Keratinocyte (primary cell): ENCODE data around the gene CREB5. TPM values are rescaled to one million over a fixed set of nuclear protein-coding genes. Genes with fewer than 3 reads are reported as not detected.

Source experiments
- DNase-seq: peaks from one replicate; pipeline ENCODE4 v3.0.0-alpha.2; 2011; ENCODE audit warnings: low read depth, missing footprints, low spot score
- FAIRE-seq: peaks from 2 replicates; lab custom pipeline; 2011; peaks lifted over from hg19 to GRCh38; lab: Jason Lieb, UNC
- H2AFZ ChIP-seq: 2 replicates; pipeline ENCODE4 v1.6.0; 2012; ENCODE audit warnings: low read length, control low read depth, inconsistent platforms; ENCODE audit not compliant: control insufficient read depth
- H3K27ac ChIP-seq: 2 replicates; pipeline ENCODE4 v1.5.1; 2011; ENCODE audit warnings: low read length; ENCODE audit not compliant: control insufficient read depth, insufficient read depth
- H3K27me3 ChIP-seq: 3 replicates; pipeline ENCODE4 v1.6.0; 2011; ENCODE audit warnings: low read length; ENCODE audit not compliant: control insufficient read depth, insufficient read depth; ENCODE audit errors: extremely low read depth
- H3K36me3 ChIP-seq, 2 experiments: 2 replicates in 1 of 2; 3 replicates in 1 of 2; pipeline ENCODE4 v1.5.1; 2011; ENCODE audit warnings: low read length in 2 of 2, mild to moderate bottlenecking in 1 of 2; ENCODE audit not compliant: control insufficient read depth in 2 of 2, insufficient read depth in 2 of 2; ENCODE audit errors: extremely low read depth in 1 of 2
- H3K4me1 ChIP-seq: 3 replicates; pipeline ENCODE4 v1.5.1; 2011; ENCODE audit warnings: low read length; ENCODE audit not compliant: control insufficient read depth, insufficient read depth; ENCODE audit errors: extremely low read depth
- H3K4me2 ChIP-seq: 3 replicates; pipeline ENCODE4 v1.6.0; 2011; ENCODE audit warnings: low read depth, low read length; ENCODE audit not compliant: control insufficient read depth, insufficient read depth; ENCODE audit errors: extremely low read depth
- H3K4me3 ChIP-seq, 3 experiments: fragments of 200-600 bp in 1 of 3; sonication (generic) in 1 of 3; 2 replicates in 2 of 3; 3 replicates in 1 of 3; pipeline ENCODE4 v1.5.1; 2011 to 2016; ENCODE audit warnings: low read length in 3 of 3, mild to moderate bottlenecking in 3 of 3, control low read depth in 2 of 3, inconsistent platforms in 1 of 3, low read depth in 1 of 3, mixed read lengths in 1 of 3, mixed run types in 1 of 3, moderate library complexity in 1 of 3; ENCODE audit not compliant: control insufficient read depth in 2 of 3, insufficient read depth in 2 of 3; ENCODE audit errors: extremely low read depth in 1 of 3
- H3K79me2 ChIP-seq: 2 replicates; pipeline ENCODE4 v1.6.0; 2012; ENCODE audit warnings: low read length; ENCODE audit not compliant: control insufficient read depth, insufficient read depth
- H3K9ac ChIP-seq: 3 replicates; pipeline ENCODE4 v1.6.0; 2011; ENCODE audit warnings: low read length; ENCODE audit not compliant: control insufficient read depth, insufficient read depth; ENCODE audit errors: extremely low read depth
- H3K9me1 ChIP-seq: 3 replicates; pipeline ENCODE4 v1.6.0; 2011; ENCODE audit warnings: low read length; ENCODE audit not compliant: control insufficient read depth, insufficient read depth; ENCODE audit errors: extremely low read depth
- H3K9me3 ChIP-seq: 2 replicates; pipeline ENCODE4 v1.5.1; 2012; ENCODE audit warnings: low read depth, low read length; ENCODE audit not compliant: control insufficient read depth
- H4K20me1 ChIP-seq: 3 replicates; pipeline ENCODE4 v1.6.0; 2011; ENCODE audit warnings: low read length; ENCODE audit not compliant: control insufficient read depth, insufficient read depth; ENCODE audit errors: extremely low read depth
- EZH2 ChIP-seq: IDR thresholded peaks from one replicate; pipeline ENCODE4 v1.6.1; 2012; ENCODE audit warnings: inconsistent platforms, mild to moderate bottlenecking, low read length, moderate library complexity
- dilution Hi-C: fragments of 300-500 bp; cut with MboI; formaldehyde crosslinking; loops from one replicate; pipeline ENCODE4 v1.7.0; 2020; ENCODE audit warnings: low sequenced_read_pairs; ENCODE audit not compliant: extremely low pct_ligation_motif_present
- polyA plus RNA-seq, 5 experiments: library from polyadenylated mRNA; depleted of rRNA in 3 of 5; stranded (reverse) in 3 of 5; stranded (forward) in 1 of 5; unstranded in 1 of 5; fragments of >200 nt; gene quantifications; 1 replicate in 1 of 5; 2 replicates in 3 of 5; 3 replicates in 1 of 5; pipeline versions ENCODE4 v1.2.1 to v1.2.3, GENCODE V29; 2011 to 2012; ENCODE audit warnings: missing spikeins in 2 of 5, low read depth in 1 of 5, low replicate concordance in 1 of 5
- TF ChIP-seq, protein P1 (sequence below), 3 experiments: IDR thresholded peaks in 1 of 3; conservative IDR thresholded peaks in 1 of 3; optimal IDR thresholded peaks in 1 of 3; 2 replicates in 2 of 3; 3 replicates in 1 of 3; pipeline versions ENCODE3 to v1.5.1; 2011; ENCODE audit warnings: low read length in 3 of 3, mild to moderate bottlenecking in 3 of 3, moderate library complexity in 2 of 3, control low read depth in 1 of 3, inconsistent platforms in 1 of 3; ENCODE audit not compliant: insufficient read depth in 2 of 3; ENCODE audit errors: extremely low read depth in 1 of 3

Gene CREB5
- polyA plus RNA-seq, 1 donor (not counting 4 experiments of a cell fraction or from before 2014, with no cell fraction given) = 7.9 TPM

DNA sequence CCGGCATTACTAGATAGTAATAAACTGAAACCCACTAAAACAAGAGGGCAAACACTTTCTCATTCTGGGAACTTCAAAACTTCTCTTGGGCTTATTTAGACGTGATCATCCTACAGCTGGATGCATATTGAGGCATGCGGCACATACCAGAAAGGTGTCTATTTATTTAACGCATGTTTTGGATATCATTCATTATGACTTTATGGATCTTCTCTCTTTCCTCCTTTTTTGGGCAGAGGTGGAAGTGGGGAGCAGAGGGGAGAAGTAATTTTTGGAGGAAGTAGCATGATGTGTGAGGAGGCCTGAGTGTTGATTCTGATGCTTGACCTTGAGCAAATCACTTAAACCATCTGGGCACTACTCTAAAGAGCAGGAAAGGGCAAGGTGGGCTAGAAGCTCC is 275.2 kb downstream of the CREB5 start:
- Histone ChIP-seq H3K9me3 (no peaks in the 10 kb centered on the region), H3K9me1 (no peaks in the 10 kb centered on the region), H2AFZ (no peak overlapping the region), H3K27ac (no peak overlapping the region), H3K36me3 (peaks cover 0 to 3% of the 10 kb centered on the region in 2 experiments), H3K4me1 (peaks cover 23% of the 10 kb centered on the region), H3K79me2 (peaks cover 6% of the 10 kb centered on the region), H3K4me3 (peak overlapping the region in 2 of 3 experiments; percentile 90 to 94), H3K27me3 (no peaks in the 10 kb centered on the region), H4K20me1 (no peaks in the 10 kb centered on the region), H3K9ac (peak overlapping the region; percentile 91), H3K4me2 (peak overlapping the region; percentile 90)
- dilution Hi-C loops = no loop called here
- FAIRE-seq (no peak), DNase-seq (no peak)
- TF ChIP-seq, protein P1, sequence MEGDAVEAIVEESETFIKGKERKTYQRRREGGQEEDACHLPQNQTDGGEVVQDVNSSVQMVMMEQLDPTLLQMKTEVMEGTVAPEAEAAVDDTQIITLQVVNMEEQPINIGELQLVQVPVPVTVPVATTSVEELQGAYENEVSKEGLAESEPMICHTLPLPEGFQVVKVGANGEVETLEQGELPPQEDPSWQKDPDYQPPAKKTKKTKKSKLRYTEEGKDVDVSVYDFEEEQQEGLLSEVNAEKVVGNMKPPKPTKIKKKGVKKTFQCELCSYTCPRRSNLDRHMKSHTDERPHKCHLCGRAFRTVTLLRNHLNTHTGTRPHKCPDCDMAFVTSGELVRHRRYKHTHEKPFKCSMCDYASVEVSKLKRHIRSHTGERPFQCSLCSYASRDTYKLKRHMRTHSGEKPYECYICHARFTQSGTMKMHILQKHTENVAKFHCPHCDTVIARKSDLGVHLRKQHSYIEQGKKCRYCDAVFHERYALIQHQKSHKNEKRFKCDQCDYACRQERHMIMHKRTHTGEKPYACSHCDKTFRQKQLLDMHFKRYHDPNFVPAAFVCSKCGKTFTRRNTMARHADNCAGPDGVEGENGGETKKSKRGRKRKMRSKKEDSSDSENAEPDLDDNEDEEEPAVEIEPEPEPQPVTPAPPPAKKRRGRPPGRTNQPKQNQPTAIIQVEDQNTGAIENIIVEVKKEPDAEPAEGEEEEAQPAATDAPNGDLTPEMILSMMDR (optimal IDR thresholded peaks at IDR 0.05 in 1 of 3, IDR thresholded peaks at IDR 0.05 in 1 of 3, conservative IDR thresholded peaks at IDR 0.05 in 1 of 3; ENCODE audit: extremely low read depth in 1 of 3, insufficient read depth in 2 of 3, low read length in 3 of 3) = no peak
- TF ChIP-seq EZH2 = no peak

GRCh38 chr7:28688174-28688573 is 275.9 kb downstream of the CREB5 start:
- no peaks in the 10 kb centered on the region for H3K9me3 ChIP-seq

More at GRCh38 chr7:28688174-28688573, 275.9 kb downstream of the CREB5 start:
- Histone ChIP-seq H3K4me3 (no peak overlapping the region), H4K20me1 (no peaks in the 10 kb centered on the region), H3K79me2 (peaks cover 6% of the 10 kb centered on the region), H3K36me3 (peaks cover 0 to 3% of the 10 kb centered on the region in 2 experiments), H3K27me3 (no peaks in the 10 kb centered on the region), H3K4me1 (peaks cover 23% of the 10 kb centered on the region), H3K4me2 (peak overlapping the region; percentile 90), H3K9me1 (no peaks in the 10 kb centered on the region), H3K27ac (no peak overlapping the region), H2AFZ (no peak overlapping the region), H3K9ac (no peak overlapping the region)
- no peak for FAIRE-seq
- no peak for DNase-seq
- TF ChIP-seq, protein P1 (optimal IDR thresholded peaks at IDR 0.05 in 1 of 3, IDR thresholded peaks at IDR 0.05 in 1 of 3, conservative IDR thresholded peaks at IDR 0.05 in 1 of 3; ENCODE audit: extremely low read depth in 1 of 3, insufficient read depth in 2 of 3, low read length in 3 of 3) = no peak
- no peak for TF ChIP-seq EZH2
- dilution Hi-C loops = no loop called here
